Measurements from ENCODE around the gene SHOX.
"Not testable (repeated sequence)": the region's sequence is repeated elsewhere in the genome, so short reads cannot be mapped to it uniquely, and the experiment has no call there.

Gene SHOX

GRCh38 chrX:621705-622503 is 8.7 kb upstream of the SHOX start:
- DNase-seq: no peak

GRCh38 chrX:622802-623201 is 7.8 kb upstream of the SHOX start:
- not testable (repeated sequence) for DNase-seq

DNA sequence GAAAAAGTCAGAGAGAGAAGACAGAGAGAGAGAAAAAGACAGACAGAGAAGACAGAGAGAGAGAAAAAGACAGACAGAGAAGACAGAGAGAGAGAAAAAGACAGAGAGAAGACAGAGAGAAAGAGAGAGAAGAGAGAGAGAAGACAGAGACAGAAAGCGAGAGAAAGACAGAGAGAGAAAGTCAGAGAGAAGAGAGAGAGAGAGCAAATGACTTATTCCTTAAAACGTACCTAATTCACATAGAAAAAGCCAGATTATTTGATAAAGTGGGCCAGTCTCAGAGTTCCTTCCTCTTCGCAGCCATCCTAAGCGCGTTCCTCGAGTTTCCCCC is 7.4 kb upstream of the SHOX start:
- no peak for DNase-seq

DNA sequence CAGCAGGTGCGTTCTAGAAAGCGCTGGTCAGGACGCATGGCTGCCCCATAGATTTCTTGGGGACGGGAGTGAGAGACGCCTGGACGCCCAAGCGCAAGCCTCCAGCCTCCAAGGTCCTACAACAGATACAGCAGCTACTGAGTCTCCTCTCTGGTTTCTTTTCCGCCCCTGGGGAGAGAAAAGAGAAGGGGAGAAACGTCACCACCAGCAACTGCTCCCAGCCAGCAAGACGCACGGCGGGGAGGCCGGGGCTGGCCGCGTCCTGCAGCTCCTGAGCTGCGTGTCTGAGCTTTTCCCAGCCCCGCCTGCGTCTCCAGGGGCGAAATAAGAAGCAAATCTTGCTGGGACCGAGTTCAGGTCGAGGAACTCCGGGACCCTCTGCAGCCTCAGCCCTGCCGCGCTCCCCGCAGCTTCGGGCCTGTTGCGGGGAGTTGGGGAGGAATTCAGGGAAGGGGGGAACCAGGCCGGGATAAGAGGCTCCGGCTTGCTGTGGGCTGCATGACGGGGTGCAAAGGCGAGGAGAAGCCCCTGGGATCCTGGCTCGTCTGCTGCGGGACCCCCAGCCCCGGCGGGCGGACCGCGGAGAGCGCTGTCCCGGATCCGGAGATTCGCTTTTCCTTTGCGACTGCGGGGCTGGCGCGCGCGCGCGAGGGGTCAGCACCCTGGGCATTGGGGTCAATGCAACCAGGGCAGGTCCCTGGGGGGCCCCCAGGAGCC is 6.8 kb upstream of the SHOX start:
- DNase-seq: no peak

- no peak for DNase-seq
These were observed 5.4 kb upstream of the SHOX start for GRCh38 chrX:625137-625691.

DNA sequence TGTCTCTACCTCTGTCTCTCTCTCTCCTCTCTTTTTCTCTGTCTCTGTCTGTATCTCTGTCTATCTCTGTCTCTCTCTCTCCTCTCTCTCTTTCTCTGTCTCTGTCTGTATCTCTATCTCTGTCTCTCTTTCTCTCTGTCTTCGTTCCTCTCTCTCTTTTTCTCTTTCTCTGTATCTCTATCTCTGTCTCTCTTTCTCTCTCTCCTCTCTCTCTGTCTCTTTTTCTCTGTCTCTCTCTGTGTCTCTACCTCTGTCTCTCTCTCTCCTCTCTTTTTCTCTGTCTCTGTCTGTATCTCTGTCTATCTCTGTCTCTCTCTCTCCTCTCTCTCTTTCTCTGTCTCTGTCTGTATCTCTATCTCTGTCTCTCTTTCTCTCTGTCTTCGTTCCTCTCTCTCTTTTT is 4.5 kb upstream of the SHOX start:
- not testable (repeated sequence) for DNase-seq

- DNase-seq: no peak
These were observed 3.7 kb upstream of the SHOX start for GRCh38 chrX:626745-627509.

GRCh38 chrX:627510-627981 is 3.0 kb upstream of the SHOX start:
- DNase-seq: no peak

GRCh38 chrX:627995-628394 is 2.6 kb upstream of the SHOX start:
- DNase-seq: no peak

DNA sequence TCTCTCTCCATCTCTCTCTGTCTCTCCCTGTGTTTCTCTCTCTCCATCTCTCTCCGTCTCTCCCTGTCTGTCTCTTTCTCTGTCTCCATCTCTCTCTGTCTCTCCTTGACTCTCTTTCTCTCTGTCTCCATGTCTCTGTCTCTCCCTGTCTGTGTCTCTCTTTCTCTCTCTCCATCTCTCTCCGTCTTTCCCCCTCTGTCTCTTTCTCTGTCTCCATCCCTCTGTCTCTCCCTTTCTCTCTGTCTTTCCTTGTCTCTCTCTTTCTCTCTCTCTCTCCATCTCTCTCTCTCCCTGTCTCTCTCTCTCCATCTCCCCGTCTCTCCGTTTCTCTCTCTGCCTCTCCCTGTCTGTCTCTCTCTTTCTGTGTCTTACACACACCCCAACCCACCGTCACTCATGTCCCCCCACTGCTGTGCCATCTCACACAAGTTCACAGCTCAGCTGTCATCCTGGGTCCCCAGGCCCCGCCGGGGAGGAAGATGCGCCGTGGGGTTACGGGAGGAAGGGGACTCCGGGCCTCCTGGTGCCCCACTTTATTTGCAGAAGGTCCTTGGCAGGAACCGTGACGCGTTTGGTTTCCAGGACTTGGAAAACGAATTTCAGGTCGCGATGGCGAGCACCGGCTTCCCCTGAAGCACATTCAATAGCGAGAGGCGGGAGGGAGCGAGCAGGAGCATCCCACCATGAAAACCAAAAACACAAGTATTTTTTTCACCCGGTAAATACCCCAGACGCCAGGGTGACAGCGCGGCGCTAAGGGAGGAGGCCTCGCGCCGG is 1.2 kb upstream of the SHOX start:
- DNase-seq: no peak

- no peak for DNase-seq
These were observed 482 bp upstream of the SHOX start for GRCh38 chrX:630007-630611.

DNA sequence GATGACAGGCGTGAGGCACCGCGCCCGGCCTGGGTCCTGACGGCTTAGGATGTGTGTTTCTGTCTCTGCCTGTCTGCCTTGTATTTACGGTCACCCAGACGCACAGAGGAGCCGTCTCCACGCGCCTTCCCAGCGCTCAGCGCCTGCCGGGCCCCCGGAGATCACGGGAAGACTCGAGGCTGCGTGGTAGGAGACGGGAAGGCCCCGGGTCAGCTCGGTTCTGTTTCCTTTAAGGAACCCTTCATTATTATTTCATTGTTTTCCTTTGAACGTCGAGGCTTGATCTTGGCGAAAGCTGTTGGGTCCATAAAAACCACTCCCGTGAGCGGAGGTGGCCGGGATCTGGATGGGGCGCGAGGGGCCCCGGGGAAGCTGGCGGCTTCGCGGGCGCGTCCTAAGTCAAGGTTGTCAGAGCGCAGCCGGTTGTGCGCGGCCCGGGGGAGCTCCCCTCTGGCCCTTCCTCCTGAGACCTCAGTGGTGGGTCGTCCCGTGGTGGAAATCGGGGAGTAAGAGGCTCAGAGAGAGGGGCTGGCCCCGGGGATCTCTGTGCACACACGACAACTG is 1.3 kb downstream of the SHOX start:
- DNase-seq: no peak

DNA sequence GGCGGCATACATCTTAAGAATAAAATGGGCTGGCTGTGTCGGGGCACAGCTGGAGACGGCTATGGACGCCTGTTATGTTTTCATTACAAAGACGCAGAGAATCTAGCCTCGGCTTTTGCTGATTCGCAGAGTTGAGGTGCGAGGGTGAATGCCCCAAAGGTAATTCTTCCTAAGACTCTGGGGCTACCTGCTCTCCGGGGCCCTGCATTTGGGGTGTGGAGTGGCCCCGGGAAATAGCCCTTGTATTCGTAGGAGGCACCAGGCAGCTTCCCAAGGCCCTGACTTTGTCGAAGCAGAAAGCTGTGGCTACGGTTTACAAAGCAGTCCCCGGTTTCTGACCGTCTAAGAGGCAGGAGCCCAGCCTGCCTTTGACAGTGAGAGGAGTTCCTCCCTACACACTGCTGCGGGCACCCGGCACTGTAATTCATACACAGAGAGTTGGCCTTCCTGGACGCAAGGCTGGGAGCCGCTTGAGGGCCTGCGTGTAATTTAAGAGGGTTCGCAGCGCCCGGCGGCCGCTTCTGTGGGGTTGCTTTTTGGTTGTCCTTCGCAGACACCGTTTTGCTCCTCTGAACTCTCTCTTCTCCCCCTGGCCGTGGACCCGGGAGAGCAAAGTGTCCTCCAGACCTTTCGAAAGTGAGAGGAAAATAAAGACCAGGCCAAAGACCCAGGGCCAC is 1.9 kb downstream of the SHOX start:
- no peak for DNase-seq

DNA sequence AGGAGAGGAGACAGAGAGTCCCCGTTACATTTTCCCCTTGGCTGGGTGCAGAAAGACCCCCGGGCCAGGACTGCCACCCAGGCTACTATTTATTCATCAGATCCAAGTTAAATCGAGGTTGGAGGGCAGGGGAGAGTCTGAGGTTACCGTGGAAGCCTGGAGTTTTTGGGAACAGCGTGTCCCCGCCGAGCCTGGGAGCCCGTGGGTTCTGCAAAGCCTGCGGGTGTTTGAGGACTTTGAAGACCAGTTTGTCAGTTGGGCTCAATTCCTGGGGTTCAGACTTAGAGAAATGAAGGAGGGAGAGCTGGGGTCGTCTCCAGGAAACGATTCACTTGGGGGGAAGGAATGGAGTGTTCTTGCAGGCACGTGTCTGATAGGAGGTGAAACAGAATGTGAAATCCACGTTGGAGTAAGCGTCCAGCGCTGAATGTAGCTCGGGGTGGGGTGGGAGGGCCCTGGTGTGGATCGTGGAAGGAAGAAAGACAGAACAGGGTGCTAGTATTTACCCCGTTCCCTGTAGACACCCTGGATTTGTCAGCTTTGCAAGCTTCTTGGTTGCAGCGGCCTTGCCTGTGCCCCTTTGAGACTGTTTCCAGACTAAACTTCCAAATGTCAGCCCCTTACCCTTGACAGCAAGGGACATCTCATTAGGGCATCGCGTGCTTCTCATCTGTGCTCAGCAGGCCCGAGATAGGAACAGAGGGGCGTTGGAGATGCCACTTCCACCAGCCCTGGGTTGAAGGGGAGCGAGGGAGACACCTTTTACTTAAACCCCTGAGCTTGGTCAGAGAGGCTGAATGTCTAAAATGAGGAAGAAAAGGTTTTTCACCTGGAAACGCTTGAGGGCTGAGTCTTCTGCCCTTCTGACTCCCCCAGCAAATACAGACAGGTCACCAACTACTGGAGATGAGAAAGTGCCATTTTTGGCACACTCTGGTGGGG is 2.7 kb downstream of the SHOX start:
- no peak for DNase-seq

DNA sequence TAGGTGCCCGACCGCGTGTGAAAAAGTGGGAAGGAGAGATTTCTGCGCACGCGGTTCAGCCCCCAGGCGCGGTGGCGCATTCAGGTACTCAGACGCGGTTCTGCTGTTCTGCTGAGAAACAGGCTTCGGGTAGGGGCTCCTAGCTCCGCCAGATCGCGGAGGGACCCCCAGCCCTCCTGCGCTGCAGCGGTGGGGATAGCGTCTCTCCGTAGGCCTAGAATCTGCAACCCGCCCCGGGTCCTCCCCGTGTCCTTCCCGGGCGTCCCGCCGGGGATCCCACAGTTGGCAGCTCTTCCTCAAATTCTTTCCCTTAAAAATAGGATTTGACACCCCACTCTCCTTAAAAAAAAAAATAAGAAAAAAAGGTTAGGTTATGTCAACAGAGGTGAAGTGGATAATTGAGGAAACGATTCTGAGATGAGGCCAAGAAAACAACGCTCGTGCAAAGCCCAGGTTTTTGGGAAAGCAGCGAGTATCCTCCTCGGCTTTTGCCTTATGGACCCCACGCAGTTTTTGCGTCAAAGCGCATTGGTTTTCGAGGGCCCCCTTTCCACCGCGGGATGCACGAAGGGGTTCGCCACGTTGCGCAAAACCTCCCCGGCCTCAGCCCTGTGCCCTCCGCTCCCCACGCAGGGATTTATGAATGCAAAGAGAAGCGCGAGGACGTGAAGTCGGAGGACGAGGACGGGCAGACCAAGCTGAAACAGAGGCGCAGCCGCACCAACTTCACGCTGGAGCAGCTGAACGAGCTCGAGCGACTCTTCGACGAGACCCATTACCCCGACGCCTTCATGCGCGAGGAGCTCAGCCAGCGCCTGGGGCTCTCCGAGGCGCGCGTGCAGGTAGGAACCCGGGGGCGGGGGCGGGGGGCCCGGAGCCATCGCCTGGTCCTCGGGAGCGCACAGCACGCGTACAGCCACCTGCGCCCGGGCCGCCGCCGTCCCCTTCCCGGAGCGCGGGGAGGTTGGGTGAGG is 3.7 kb downstream of the SHOX start:
- no peak for DNase-seq

GRCh38 chrX:635428-636090 is 5.0 kb downstream of the SHOX start:
- no peak for DNase-seq
